ENCODE measurements around the gene SEMA3D.

The SEMA3D gene

GRCh38 chr7:85095806-85096205 is 91.0 kb downstream of the SEMA3D start:
- ChIA-PET CTCF (no interaction called here), POLR2A (no interaction called here)
- no peak overlapping the region for H3K4me3 ChIP-seq (ENCODE audit: low read depth, low read length)
- no peak for TF ChIP-seq CTCF (IDR thresholded peaks at IDR 0.05; ENCODE audit: insufficient read depth, low read length, missing control alignments)
- no peak for DNase-seq (ENCODE audit: low read depth, low spot score)

- ChIA-PET CTCF (no interaction called here), POLR2A (no interaction called here)
- no peak for DNase-seq (ENCODE audit: low read depth, low spot score)
- no peak for TF ChIP-seq CTCF (IDR thresholded peaks at IDR 0.05; ENCODE audit: insufficient read depth, low read length, missing control alignments)
- H3K4me3 ChIP-seq (ENCODE audit: low read depth, low read length), result no peak overlapping the region
These were observed 91.5 kb downstream of the SEMA3D start for GRCh38 chr7:85095366-85095765.

- H3K4me3 ChIP-seq (ENCODE audit: low read depth, low read length), result no peak overlapping the region
- TF ChIP-seq CTCF (IDR thresholded peaks at IDR 0.05; ENCODE audit: insufficient read depth, low read length, missing control alignments), result no peak
- DNase-seq (ENCODE audit: low read depth, low spot score), result no peak
- CTCF ChIA-PET, result interaction anchor here (0.6 kb wide), 1 partner anchor 198 kb away, joined by 3 read pairs; no protein-coding TSS in a partner anchor
- POLR2A ChIA-PET, result no interaction called here
These were observed 92.7 kb downstream of the SEMA3D start for GRCh38 chr7:85094046-85094725.

GRCh38 chr7:85091565-85091928 is 95.3 kb downstream of the SEMA3D start:
- no peak for TF ChIP-seq CTCF (IDR thresholded peaks at IDR 0.05; ENCODE audit: insufficient read depth, low read length, missing control alignments)
- CTCF ChIA-PET, result no interaction called here
- DNase-seq (ENCODE audit: low read depth, low spot score), result no peak
- POLR2A ChIA-PET, result no interaction called here
- no peak overlapping the region for H3K4me3 ChIP-seq (ENCODE audit: low read depth, low read length)

GRCh38 chr7:85090919-85091564 is 95.8 kb downstream of the SEMA3D start:
- ChIA-PET CTCF (no interaction called here), POLR2A (no interaction called here)
- no peak overlapping the region for H3K4me3 ChIP-seq (ENCODE audit: low read depth, low read length)
- DNase-seq (ENCODE audit: low read depth, low spot score), result no peak
- no peak for TF ChIP-seq CTCF (IDR thresholded peaks at IDR 0.05; ENCODE audit: insufficient read depth, low read length, missing control alignments)

GRCh38 chr7:85090143-85090542 is 96.7 kb downstream of the SEMA3D start:
- POLR2A ChIA-PET, result no interaction called here
- no peak for TF ChIP-seq CTCF (IDR thresholded peaks at IDR 0.05; ENCODE audit: insufficient read depth, low read length, missing control alignments)

More at GRCh38 chr7:85090143-85090542, 96.7 kb downstream of the SEMA3D start:
- no peak for DNase-seq (ENCODE audit: low read depth, low spot score)
- CTCF ChIA-PET, result no interaction called here
- H3K4me3 ChIP-seq (ENCODE audit: low read depth, low read length), result no peak overlapping the region
